NCI-H2107 treated with DMSO at 0.1 percent for 48 hours (cell line): ENCODE data around the gene THAP4.
A peak's percentile ranks its signal among the peaks of the same experiment; 100 is the strongest.
"Not testable (repeated sequence)": the region's sequence is repeated elsewhere in the genome, so short reads cannot be mapped to it uniquely, and the experiment has no call there.

Experiments
- DNase-seq: peaks from one replicate; lab custom pipeline; 2025; ENCODE audit not compliant: unreplicated experiment; lab: John Stamatoyannopoulos, UW

Gene THAP4

GRCh38 chr2:241666627-241667400, 29.9 kb upstream of the THAP4 start:
- DNase-seq: no peak

- no peak for DNase-seq
Observed at GRCh38 chr2:241665731-241666440, 28.9 kb upstream of the THAP4 start.

GRCh38 chr2:241662731-241663130, 25.8 kb upstream of the THAP4 start:
- DNase-seq: not testable (repeated sequence)

GRCh38 chr2:241660593-241661213, 23.7 kb upstream of the THAP4 start:
- DNase-seq: no peak

- DNase-seq: peak; percentile 51
Observed at GRCh38 chr2:241659150-241659739, 22.3 kb upstream of the THAP4 start.

GRCh38 chr2:241658296-241658695, 21.3 kb upstream of the THAP4 start:
- no peak for DNase-seq

- DNase-seq: no peak
Observed at GRCh38 chr2:241657786-241658254, 20.9 kb upstream of the THAP4 start.

GRCh38 chr2:241656190-241656741, 19.3 kb upstream of the THAP4 start:
- no peak for DNase-seq

GRCh38 chr2:241655516-241656189, 18.7 kb upstream of the THAP4 start:
- DNase-seq: no peak

- DNase-seq: no peak
Observed at GRCh38 chr2:241654551-241654950, 17.6 kb upstream of the THAP4 start.

GRCh38 chr2:241653210-241653750, 16.3 kb upstream of the THAP4 start:
- no peak for DNase-seq

GRCh38 chr2:241652722-241653121, 15.8 kb upstream of the THAP4 start:
- no peak for DNase-seq

GRCh38 chr2:241652142-241652541, 15.2 kb upstream of the THAP4 start:
- DNase-seq: no peak

GRCh38 chr2:241649927-241650326, 13.0 kb upstream of the THAP4 start:
- no peak for DNase-seq

- DNase-seq: no peak
Observed at GRCh38 chr2:241649404-241649803, 12.4 kb upstream of the THAP4 start.

GRCh38 chr2:241648453-241648852, 11.5 kb upstream of the THAP4 start:
- DNase-seq: no peak

GRCh38 chr2:241645915-241646645, 9.1 kb upstream of the THAP4 start:
- DNase-seq: no peak

- no peak for DNase-seq
Observed at GRCh38 chr2:241645056-241645914, 8.3 kb upstream of the THAP4 start.

- DNase-seq: no peak
Observed at GRCh38 chr2:241641631-241642030, 4.7 kb upstream of the THAP4 start.
